Hepatocyte (in vitro differentiated cells): ENCODE data around the gene DUSP15. TPM values are rescaled to one million over a fixed set of nuclear protein-coding genes. Genes with fewer than 3 reads are reported as not detected.

ENCODE experiments used
- DNase-seq: peaks from one replicate; pipeline ENCODE4 v3.0.0-alpha.2; 2016; ENCODE audit warnings: low spot score
- H2AFZ ChIP-seq: fragments of 200-600 bp; sonication (generic); 2 replicates; pipeline ENCODE4 v1.6.0; 2016; ENCODE audit warnings: antibody characterized with exemption, mild to moderate bottlenecking
- H3K27ac ChIP-seq: fragments of 200-600 bp; sonication (generic); 2 replicates; pipeline ENCODE4 v1.5.1; 2016; ENCODE audit warnings: mild to moderate bottlenecking
- H3K27me3 ChIP-seq: fragments of 200-600 bp; sonication (generic); 2 replicates; pipeline ENCODE4 v1.6.1; 2016
- H3K36me3 ChIP-seq: fragments of 200-600 bp; sonication (generic); replicated peaks from 2 replicates; pipeline ENCODE4 v1.5.1; 2016; ENCODE audit warnings: low read depth; ENCODE audit not compliant: insufficient read depth
- H3K4me1 ChIP-seq: fragments of 200-600 bp; sonication (generic); 2 replicates; pipeline ENCODE4 v1.5.1; 2016; ENCODE audit warnings: mild to moderate bottlenecking, moderate library complexity; ENCODE audit not compliant: insufficient read depth
- H3K4me2 ChIP-seq: fragments of 200-600 bp; sonication (generic); 2 replicates; pipeline ENCODE4 v1.6.0; 2016
- H3K4me3 ChIP-seq: fragments of 200-600 bp; sonication (generic); 2 replicates; pipeline ENCODE4 v1.5.1; 2016; ENCODE audit warnings: mild to moderate bottlenecking
- H3K79me2 ChIP-seq: fragments of 200-600 bp; sonication (generic); 2 replicates; pipeline ENCODE4 v1.6.0; 2017; ENCODE audit warnings: mild to moderate bottlenecking
- H3K9me2 ChIP-seq: fragments of 200-600 bp; sonication (generic); replicated peaks from 2 replicates; pipeline ENCODE4 v1.6.0; 2017; ENCODE audit warnings: mild to moderate bottlenecking; ENCODE audit not compliant: insufficient read depth
- H3K9me3 ChIP-seq: fragments of 200-600 bp; sonication (generic); 2 replicates; pipeline ENCODE4 v1.5.1; 2016; ENCODE audit warnings: low read depth, mild to moderate bottlenecking
- H4K20me1 ChIP-seq: fragments of 200-600 bp; sonication (generic); 2 replicates; pipeline ENCODE4 v1.6.0; 2016; ENCODE audit warnings: mild to moderate bottlenecking; ENCODE audit not compliant: insufficient read depth, poor library complexity, severe bottlenecking
- EZH2 ChIP-seq: fragments of 200-600 bp; sonication (generic); IDR thresholded peaks from 2 replicates; pipeline ENCODE4 v1.6.1; 2016; ENCODE audit warnings: antibody characterized with exemption, mild to moderate bottlenecking, borderline replicate concordance
- EZH2phosphoT487 ChIP-seq: fragments of 200-600 bp; sonication (generic); IDR thresholded peaks from one replicate; pipeline ENCODE4 v1.6.1; 2018; ENCODE audit warnings: antibody characterized with exemption, mild to moderate bottlenecking, low read depth, moderate library complexity; ENCODE audit not compliant: unreplicated experiment, severe bottlenecking
- WGBS: methylation state at CpG from one replicate; pipeline ENCODE4 v1.1.6; 2016; ENCODE audit warnings: low lambda C conversion rate; ENCODE audit errors: missing lambda C conversion rate; 5-methylcytosine and 5-hydroxymethylcytosine counted together
- polyA plus RNA-seq: library from polyadenylated mRNA; unstranded; fragments of >200 nt; fragmentation: Nextera tagmentation; extraction: Ambion mirVana; gene quantifications from 2 replicates; pipeline ENCODE4 v1.2.1, GENCODE V29; 2016
- total RNA-seq: library from RNA; depleted of rRNA; stranded (reverse); fragments of >200 nt; gene quantifications from 2 replicates; pipeline ENCODE4 v1.2.3, GENCODE V29; 2014
- TF ChIP-seq, protein P1 (sequence below): fragments of 200-600 bp; sonication (generic); IDR thresholded peaks from 2 replicates; pipeline ENCODE4 v1.5.1; 2016; ENCODE audit warnings: antibody characterized with exemption, mild to moderate bottlenecking; ENCODE audit not compliant: poor library complexity

The DUSP15 gene
- total and polyA plus RNA-seq, 2 experiments from 2014 or later: 10.2 to 23.0 TPM

DNA sequence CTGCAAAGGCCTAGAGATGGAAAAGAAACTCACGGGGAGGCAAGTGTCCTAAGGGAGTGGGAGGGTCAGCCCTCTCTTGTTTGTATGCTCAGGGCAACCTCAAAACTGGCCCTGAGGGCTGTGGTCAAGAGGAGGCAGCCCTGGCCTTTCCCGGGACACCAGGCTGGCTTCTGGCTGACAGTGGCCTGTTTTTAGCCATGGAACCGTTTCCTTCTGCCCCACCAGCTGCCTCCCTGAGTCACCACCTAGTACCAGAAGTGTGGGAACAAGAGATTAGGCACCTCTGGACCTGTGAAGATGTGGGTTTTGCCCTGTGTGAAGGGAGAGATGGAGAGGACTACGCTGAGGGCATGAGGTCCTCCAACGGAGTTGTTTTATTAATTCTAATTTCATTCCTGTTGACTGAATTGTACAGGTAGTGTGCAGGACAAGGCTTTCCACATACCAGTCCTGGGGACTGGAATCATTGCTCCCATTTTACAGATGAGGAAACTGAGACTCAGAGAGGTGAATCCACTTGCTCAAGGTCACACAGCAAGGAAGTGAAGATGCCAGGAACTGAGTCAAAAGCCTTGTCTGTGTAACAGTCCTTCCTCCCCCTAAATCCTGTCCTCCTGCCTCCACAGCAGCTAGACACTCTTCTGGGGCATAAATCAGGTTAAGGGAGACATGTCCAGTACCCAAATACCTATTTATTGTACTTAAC, 30.4 kb downstream of the DUSP15 start:
- H3K9me3 ChIP-seq: no peaks in the 10 kb centered on the region
- H3K27ac ChIP-seq: no peak overlapping the region
- H3K79me2 ChIP-seq: no peaks in the 10 kb centered on the region
- H3K4me2 ChIP-seq: no peak overlapping the region
- no peaks in the 10 kb centered on the region for H3K9me2 ChIP-seq
- H3K4me3 ChIP-seq: no peak overlapping the region
- H3K27me3 ChIP-seq: no peaks in the 10 kb centered on the region
- no peak for DNase-seq
- no peaks in the 10 kb centered on the region for H4K20me1 ChIP-seq
- 81% methylated on average over 5 of the region's 5 CpGs for WGBS
- TF ChIP-seq, protein P1, sequence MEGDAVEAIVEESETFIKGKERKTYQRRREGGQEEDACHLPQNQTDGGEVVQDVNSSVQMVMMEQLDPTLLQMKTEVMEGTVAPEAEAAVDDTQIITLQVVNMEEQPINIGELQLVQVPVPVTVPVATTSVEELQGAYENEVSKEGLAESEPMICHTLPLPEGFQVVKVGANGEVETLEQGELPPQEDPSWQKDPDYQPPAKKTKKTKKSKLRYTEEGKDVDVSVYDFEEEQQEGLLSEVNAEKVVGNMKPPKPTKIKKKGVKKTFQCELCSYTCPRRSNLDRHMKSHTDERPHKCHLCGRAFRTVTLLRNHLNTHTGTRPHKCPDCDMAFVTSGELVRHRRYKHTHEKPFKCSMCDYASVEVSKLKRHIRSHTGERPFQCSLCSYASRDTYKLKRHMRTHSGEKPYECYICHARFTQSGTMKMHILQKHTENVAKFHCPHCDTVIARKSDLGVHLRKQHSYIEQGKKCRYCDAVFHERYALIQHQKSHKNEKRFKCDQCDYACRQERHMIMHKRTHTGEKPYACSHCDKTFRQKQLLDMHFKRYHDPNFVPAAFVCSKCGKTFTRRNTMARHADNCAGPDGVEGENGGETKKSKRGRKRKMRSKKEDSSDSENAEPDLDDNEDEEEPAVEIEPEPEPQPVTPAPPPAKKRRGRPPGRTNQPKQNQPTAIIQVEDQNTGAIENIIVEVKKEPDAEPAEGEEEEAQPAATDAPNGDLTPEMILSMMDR: no peak
- TF ChIP-seq EZH2phosphoT487: no peak
- no peak for TF ChIP-seq EZH2
- H2AFZ ChIP-seq: no peak overlapping the region
- peaks cover 54% of the 10 kb centered on the region for H3K4me1 ChIP-seq
- no peaks in the 10 kb centered on the region for H3K36me3 ChIP-seq

DNA sequence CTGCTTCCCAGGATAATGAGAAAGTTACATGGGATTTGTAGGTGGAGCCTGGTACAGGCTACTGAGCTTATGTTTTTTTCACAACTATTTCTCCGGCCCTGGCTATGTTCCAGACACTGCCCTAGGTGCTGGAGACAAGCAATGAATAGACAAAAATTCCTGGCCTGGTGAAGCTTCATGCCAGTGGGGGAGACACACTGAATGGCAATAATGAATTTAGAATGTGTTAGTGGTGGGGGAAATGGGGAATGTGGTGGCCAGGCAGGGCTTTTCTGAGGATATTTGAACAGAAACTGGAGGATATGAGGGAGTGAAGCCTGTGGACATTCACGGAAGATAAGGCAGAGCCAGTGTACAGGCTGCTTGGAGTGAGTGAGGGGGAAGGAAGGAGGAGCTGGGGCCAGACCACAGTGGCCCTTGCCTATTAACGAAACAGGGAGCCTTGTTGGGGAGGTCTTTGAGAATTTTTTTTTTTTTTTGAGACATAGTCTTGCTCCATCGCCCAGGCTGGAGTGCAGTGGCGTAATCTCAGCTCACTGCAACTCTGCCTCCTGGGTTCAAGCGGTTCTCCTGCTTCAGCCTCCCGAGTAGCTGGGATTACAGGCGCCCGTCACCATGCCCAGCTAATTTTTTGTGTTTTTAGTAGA, 31.6 kb downstream of the DUSP15 start:
- DNase-seq: no peak
- WGBS: 83% methylated on average over 9 of the region's 9 CpGs
- no peaks in the 10 kb centered on the region for H3K9me3 ChIP-seq
- no peak overlapping the region for H2AFZ ChIP-seq
- H3K4me3 ChIP-seq: no peak overlapping the region
- H3K9me2 ChIP-seq: no peaks in the 10 kb centered on the region
- H4K20me1 ChIP-seq: no peaks in the 10 kb centered on the region
- no peaks in the 10 kb centered on the region for H3K36me3 ChIP-seq
- no peak overlapping the region for H3K4me2 ChIP-seq
- H3K27ac ChIP-seq: no peak overlapping the region
- peaks cover 57% of the 10 kb centered on the region for H3K4me1 ChIP-seq
- no peaks in the 10 kb centered on the region for H3K27me3 ChIP-seq
- no peaks in the 10 kb centered on the region for H3K79me2 ChIP-seq
- TF ChIP-seq EZH2phosphoT487 (no peak), EZH2 (no peak)
- TF ChIP-seq, protein P1: no peak

DNA sequence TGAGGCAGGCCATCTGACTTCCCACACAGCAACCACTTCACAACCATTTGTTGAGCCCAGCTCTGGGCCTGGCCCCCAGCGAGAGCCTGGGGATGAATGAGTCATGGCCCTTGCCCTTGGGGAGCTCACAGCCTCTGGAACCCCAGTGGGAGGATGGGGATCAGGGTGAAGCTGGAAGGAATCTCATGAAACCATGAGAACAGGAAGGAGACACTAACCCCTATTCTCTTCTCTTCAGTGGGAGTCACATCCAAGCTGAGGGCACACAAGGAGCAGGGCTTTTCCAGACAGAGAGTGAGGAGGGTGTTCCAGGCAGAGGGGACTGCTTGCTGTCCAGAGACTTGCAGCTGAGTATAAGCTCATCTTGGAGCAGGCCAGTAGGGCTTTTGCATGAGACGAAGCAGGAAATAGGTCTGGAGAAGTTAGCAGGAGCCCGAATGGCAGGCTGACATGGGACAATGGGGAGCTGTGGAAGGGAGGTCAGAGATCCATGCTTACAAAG, 32.4 kb downstream of the DUSP15 start:
- H2AFZ ChIP-seq: no peak overlapping the region
- H3K27ac ChIP-seq: peak overlapping the region; percentile 25
- no peak overlapping the region for H3K4me2 ChIP-seq

More for the DNA sequence above, 32.4 kb downstream of the DUSP15 start:
- TF ChIP-seq EZH2phosphoT487 (no peak), EZH2 (no peak)
- TF ChIP-seq, protein P1: no peak
- no peak for DNase-seq
- H3K4me3 ChIP-seq: no peak overlapping the region
- H3K36me3 ChIP-seq: no peaks in the 10 kb centered on the region
- H3K9me2 ChIP-seq: no peaks in the 10 kb centered on the region
- H3K27me3 ChIP-seq: no peaks in the 10 kb centered on the region
- no peaks in the 10 kb centered on the region for H3K9me3 ChIP-seq
- H3K4me1 ChIP-seq: peaks cover 60% of the 10 kb centered on the region
- no peaks in the 10 kb centered on the region for H3K79me2 ChIP-seq
- no peaks in the 10 kb centered on the region for H4K20me1 ChIP-seq
- 82% methylated on average over 3 of the region's 3 CpGs for WGBS
